GM12801 (cell line): Measurements from ENCODE around the gene PEX11B.

ENCODE experiments used
- CTCF ChIP-seq: IDR thresholded peaks from one replicate; pipeline ENCODE4 v1.5.1; 2011; ENCODE audit warnings: control low read depth; ENCODE audit not compliant: insufficient read length; ENCODE audit errors: extremely low read depth

The PEX11B gene

GRCh38 chr1:145946477-145946986, 28.0 kb upstream of the PEX11B start:
- TF ChIP-seq CTCF: no peak

- no peak for TF ChIP-seq CTCF
These were observed 26.0 kb upstream of the PEX11B start for GRCh38 chr1:145944532-145944931.

GRCh38 chr1:145942871-145943270, 24.4 kb upstream of the PEX11B start:
- TF ChIP-seq CTCF: no peak

- no peak for TF ChIP-seq CTCF
These were observed 23.9 kb upstream of the PEX11B start for GRCh38 chr1:145942405-145942804.

GRCh38 chr1:145937436-145937835, 18.9 kb upstream of the PEX11B start:
- TF ChIP-seq CTCF: no peak

GRCh38 chr1:145936247-145936646, 17.7 kb upstream of the PEX11B start:
- TF ChIP-seq CTCF: no peak

GRCh38 chr1:145935708-145936107, 17.2 kb upstream of the PEX11B start:
- TF ChIP-seq CTCF: no peak
